HG03159 (cell line): ENCODE data around the gene SUPT3H.
"Not testable (repeated sequence)": the region's sequence is repeated elsewhere in the genome, so short reads cannot be mapped to it uniquely, and the experiment has no call there.

Source experiments
- ATAC-seq: cut with Tn5 transposase; IDR thresholded peaks from one replicate; pipeline ENCODE4 v1.9.1; 2021; ENCODE audit warnings: mild to moderate bottlenecking, moderate library complexity; ENCODE audit not compliant: unreplicated experiment

Gene SUPT3H

GRCh38 chr6:45326698-45327417, 50.9 kb downstream of the SUPT3H start:
- ATAC-seq = no peak

DNA sequence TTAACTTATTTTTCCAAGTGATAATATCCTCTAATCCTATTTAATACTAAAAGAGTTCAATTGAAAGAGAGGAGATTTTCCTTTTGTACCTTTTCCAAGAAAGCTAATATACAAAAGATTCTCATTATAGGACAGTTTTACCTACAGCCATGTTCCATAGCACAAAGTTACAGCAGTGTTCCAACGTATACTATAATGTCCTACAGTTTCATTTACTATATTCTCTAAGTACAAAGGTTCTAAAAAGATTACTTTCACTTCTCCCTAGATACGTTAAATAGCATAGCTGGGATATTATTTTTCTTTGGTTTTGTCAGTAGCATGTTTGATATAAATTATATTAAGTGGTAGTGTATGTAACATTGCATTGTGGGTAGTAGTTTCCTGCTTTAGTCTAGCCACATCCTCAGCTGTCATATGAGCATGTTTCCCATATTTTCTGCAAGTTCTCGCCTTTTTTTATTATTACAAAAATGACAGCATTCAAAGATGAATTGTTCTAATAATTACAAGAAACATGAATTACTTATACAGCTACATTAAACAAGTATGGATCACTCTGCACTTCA, 54.0 kb downstream of the SUPT3H start:
- no peak for ATAC-seq

- ATAC-seq = no peak
Measured at GRCh38 chr6:45320349-45320748, 57.4 kb downstream of the SUPT3H start.

DNA sequence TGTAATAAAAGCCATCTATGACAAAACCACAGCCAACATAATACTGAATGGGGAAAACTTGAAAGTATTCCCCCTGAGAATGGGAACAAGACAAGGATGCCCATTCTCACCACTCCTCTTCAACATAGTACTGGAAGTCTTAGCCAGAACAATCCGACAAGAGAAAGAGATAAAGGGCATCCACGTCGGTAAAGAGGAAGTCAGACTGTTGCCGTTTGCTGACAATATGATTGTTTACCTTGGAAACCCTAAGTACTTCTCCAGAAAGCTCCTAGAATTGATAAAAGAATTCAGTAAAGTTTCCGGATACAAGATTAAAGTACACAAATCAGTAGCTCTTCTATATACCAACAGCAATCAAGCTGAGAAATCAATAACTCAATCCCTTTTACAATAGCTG, 63.6 kb downstream of the SUPT3H start:
- ATAC-seq = no peak

DNA sequence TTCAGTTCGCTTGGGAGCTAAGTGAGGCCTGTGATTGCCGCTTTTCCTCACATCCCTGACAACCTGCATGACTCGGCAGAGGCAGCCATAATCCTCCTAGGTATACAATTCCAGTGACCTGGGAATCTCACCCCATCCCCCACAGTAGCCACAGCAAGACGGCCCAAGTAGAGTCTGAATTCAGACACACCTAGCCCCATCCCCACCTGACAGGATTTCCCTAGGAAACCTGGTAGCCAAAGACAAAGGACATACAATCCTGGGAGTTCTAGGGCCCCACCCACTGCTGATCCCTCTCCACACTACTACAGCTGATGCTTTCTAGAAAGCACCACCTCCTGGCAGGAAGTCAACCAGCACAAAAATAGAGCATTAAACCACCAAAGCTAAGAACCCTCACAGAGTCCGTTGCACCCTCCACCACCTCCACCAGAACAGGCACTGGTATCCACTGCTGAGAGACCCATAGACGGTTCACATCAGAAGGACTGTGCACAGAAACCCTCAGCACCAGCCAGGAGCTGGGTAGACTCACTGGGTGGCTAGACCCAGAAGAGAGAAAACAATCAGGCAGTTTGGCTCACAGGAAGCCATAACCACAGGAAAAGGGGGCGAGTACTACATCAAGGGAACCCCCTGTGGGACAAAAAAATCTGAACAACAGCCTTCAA, 67.5 kb downstream of the SUPT3H start:
- ATAC-seq = no peak

DNA sequence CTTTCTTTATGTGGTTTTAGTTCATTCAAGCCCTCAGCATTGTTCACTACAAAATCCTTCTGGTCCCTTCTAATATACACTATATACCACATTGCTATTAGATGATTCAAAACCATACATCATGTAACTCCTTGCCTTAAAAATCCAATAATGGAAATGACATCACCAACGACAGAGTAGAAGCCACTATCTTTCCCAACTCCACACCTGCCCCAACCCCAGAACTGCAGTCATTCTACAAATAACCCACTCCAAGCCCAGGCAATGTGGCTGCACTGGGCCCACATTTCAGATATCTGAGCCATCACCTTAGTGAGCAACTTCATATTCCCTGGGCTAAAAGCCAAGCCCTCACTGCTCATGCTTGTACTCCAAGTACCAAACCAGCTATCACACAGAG, 72.2 kb downstream of the SUPT3H start:
- no peak for ATAC-seq

GRCh38 chr6:45302832-45303231, 74.9 kb downstream of the SUPT3H start:
- no peak for ATAC-seq

DNA sequence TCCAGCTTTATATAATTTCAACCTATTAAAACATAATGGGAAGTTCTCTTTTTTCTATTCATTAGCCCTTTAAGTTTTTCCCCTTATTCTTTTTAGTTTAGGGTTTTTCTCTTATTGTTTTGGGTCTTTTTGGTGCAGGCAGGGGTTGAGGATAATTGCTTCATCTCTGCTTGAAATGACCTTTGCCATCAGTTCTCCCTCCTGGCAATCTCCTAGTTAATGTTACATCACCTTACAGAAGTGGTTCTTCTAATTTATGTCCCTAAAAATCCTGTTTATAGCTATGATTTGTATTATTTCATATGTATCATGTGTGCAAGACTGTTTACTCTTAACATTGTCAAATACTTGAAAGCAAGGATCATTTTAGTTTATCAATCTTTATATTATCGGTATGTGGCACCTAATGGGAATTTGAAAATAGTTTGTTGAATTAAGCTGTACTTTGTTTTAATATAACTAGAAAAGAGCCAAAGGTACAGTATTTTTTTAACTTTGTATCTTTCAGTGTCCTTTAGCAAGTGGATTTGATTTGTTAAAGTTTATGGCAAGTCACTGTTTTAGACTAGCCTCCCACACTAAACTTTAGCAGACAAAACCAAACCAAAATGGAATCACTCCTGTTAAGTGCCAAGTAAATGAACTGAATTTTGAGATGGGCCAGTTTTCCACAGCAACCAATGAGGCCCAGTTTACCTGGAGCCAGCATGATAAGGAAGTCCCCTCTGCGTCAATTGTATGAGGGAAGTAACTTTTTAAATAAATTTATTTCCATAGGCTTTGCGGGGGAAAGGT, 76.2 kb downstream of the SUPT3H start:
- ATAC-seq = no peak

DNA sequence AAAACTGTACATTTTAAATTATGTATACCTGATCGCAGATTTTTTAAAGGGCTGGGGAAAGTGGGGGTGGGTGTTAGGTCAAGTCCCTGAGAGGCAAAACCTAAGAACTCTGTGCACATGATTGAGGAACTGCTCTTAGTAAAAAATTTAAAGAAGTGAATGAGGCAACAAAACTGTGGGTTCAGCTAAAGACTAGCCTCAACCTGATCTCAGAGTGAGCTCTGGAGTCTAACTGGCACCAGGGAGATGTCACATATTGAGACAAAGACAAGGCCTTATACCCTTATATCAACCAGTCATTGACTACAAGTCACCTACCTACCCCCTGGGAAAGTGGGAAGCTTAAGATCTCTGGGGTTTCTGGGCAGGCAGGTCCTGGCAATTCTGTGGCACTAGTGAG, 77.0 kb downstream of the SUPT3H start:
- no peak for ATAC-seq

- no peak for ATAC-seq
Measured at GRCh38 chr6:45299096-45299581, 78.6 kb downstream of the SUPT3H start.

- ATAC-seq = no peak
Measured at GRCh38 chr6:45297320-45297719, 80.4 kb downstream of the SUPT3H start.

GRCh38 chr6:45294065-45294701, 83.6 kb downstream of the SUPT3H start:
- not testable (repeated sequence) for ATAC-seq

- no peak for ATAC-seq
Measured at GRCh38 chr6:45293306-45293705, 84.4 kb downstream of the SUPT3H start.

- no peak for ATAC-seq
Measured at GRCh38 chr6:45289751-45290514, 87.8 kb downstream of the SUPT3H start.

- ATAC-seq = not testable (repeated sequence)
Measured at GRCh38 chr6:45286707-45287106, 91.0 kb downstream of the SUPT3H start.

- no peak for ATAC-seq
Measured at GRCh38 chr6:45278367-45278766, 99.4 kb downstream of the SUPT3H start.

DNA sequence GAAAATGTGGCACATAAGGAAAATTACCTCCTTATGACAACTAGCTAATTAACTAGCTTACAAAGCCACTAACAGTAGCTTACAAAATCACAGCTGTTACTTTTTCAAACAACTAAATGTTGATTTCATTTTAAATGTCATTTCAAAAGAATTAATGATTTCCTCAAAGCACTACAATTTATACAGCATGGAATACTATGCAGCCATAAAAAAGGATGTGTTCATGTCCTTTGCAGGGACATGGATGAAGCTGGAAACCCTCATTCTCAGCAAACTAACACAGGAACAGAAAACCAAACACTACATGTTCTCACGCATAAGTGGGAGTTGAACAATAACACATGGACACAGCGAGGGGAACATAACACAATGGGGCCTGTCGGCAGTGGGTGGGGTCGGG, 100.0 kb downstream of the SUPT3H start:
- not testable (repeated sequence) for ATAC-seq

DNA sequence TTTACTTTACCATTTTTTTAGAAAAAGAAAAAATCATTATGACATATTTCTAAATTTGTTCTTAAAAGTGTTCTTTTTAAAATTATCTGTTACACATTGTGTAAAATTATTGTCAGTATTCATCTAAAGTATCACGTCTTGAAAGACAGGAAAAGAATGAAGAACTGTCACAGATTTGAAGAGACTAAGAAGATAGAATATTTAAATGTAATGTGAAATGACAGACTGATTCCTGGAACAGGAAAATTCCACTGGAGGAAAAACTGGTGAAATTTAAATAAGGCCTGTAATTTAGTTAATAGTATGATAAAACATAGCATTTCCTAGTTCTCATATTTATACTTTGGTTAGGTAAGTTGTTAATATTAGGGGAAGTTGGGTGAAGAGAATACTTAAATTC, 102.4 kb downstream of the SUPT3H start:
- ATAC-seq = no peak

- ATAC-seq = no peak
Measured at GRCh38 chr6:45272626-45273025, 105.1 kb downstream of the SUPT3H start.

DNA sequence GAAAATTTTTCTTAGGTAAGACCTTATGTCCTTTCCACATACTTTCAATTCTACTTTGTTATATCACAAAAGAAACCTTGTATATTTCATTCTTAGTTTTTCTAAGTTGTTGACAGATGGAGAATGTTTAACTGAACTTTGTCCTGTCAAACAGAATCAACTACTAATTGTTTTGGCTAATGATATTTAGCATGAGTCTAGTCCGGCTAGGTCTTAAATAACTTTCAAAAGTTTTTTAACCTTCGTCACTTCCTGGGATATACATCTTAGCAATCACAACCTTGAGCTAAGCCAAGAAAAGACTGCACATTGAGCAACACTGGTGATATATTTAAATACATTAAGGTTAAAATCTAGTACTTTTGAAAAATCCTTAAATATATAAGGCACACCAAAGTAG, 112.5 kb downstream of the SUPT3H start:
- ATAC-seq = no peak
